Fibroblast of pulmonary artery (primary cell): Measurements from ENCODE around the gene PXYLP1.

Experiments used
- DNase-seq: peaks from one replicate; pipeline ENCODE4 v3.0.0-alpha.2; 2010; ENCODE audit warnings: low read depth
- H3K4me3 ChIP-seq: replicated peaks from 2 replicates; pipeline ENCODE4 v1.5.1; 2011; ENCODE audit warnings: low read depth, mild to moderate bottlenecking, control low read depth, low read length, moderate library complexity
- TF ChIP-seq, protein P1 (sequence below): IDR thresholded peaks from 2 replicates; pipeline ENCODE4 v1.5.1; 2011; ENCODE audit warnings: mild to moderate bottlenecking, control low read depth, low read length, inconsistent platforms; ENCODE audit errors: missing control alignments

Gene PXYLP1

DNA sequence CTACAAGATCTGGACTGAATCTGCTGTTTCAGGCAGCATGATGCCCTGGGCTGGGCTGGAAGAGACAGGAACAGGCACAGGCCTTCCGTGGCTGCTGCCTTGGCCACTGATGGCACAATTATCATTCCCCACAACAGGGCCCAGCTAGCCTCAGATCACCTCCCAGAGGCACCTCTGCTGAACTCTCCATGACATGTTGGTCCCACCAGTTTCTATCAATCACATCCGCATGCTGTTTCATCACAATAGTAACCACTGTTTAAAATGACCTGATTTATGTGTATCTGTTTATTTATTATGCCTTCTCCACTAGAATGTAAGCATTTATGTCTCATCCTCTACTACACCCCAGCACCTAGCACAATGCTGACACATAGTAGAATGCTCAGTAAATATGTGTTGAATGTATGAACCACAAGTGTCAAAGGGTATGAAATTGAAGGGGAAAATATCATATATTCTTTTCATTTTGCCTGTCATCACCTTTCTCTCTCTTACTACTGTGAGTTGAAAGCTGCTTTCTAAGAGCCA is 104.0 kb downstream of the PXYLP1 start:
- no peak overlapping the region for H3K4me3 ChIP-seq
- TF ChIP-seq, protein P1, sequence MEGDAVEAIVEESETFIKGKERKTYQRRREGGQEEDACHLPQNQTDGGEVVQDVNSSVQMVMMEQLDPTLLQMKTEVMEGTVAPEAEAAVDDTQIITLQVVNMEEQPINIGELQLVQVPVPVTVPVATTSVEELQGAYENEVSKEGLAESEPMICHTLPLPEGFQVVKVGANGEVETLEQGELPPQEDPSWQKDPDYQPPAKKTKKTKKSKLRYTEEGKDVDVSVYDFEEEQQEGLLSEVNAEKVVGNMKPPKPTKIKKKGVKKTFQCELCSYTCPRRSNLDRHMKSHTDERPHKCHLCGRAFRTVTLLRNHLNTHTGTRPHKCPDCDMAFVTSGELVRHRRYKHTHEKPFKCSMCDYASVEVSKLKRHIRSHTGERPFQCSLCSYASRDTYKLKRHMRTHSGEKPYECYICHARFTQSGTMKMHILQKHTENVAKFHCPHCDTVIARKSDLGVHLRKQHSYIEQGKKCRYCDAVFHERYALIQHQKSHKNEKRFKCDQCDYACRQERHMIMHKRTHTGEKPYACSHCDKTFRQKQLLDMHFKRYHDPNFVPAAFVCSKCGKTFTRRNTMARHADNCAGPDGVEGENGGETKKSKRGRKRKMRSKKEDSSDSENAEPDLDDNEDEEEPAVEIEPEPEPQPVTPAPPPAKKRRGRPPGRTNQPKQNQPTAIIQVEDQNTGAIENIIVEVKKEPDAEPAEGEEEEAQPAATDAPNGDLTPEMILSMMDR = no peak
- no peak for DNase-seq

DNA sequence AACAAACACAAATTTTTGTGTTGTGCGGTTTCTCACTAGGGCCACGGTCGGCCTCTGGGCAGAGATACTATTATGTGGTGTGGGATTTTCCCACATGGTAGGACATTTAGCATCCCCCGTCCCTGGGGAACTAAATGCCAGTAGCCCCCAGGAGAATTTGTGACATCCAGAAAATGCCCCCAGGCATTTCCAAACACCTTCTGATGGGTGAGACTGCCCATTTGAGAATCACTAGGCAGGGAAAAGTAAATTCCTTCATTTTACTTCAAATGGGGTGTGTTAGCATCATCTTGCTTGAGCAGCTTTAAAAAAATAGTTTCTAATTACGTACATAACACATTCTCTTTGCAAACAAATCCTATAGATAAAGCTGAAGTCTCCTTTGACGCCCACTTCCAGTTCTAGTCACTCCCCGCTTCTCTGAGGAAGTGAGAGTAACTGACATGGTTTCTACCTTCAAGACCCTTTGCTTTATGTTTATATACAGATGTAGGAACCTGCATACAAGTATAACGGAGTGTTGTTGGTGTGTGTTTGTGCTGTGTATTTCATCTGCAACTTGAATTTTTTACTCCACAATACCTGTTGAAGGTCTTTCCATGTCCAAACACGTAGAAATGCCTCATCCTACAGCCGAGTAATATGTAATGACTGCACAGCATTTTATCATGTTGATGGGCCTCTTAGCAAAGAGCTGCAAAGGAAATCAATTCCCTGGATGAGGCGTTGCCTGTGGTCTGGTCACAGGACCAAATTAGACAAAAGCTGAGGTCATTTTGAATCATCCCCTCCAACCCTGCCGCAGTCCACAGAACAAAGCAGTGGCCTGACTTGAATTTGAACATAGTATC is 105.3 kb downstream of the PXYLP1 start:
- DNase-seq = peak; percentile 93
- H3K4me3 ChIP-seq = no peak overlapping the region

DNA sequence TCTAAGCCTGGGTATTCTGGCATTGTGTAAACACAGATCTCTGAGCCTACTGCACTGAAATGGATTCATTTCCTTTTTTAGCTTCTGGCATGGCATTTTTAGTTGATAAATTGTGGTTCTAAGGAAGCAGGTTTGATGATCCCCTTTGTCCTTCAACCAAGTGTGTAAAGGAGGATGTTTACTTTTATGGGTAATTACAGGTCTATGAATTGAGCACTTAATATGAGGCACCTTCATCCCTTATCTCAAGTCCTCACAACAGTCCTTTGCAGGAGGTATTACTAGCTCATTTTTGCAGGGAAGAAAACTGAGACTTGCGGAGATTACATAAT is 105.9 kb downstream of the PXYLP1 start:
- TF ChIP-seq, protein P1 = no peak
- DNase-seq = no peak

More for the DNA sequence above, 105.3 kb downstream of the PXYLP1 start:
- TF ChIP-seq, protein P1 = no peak

DNA sequence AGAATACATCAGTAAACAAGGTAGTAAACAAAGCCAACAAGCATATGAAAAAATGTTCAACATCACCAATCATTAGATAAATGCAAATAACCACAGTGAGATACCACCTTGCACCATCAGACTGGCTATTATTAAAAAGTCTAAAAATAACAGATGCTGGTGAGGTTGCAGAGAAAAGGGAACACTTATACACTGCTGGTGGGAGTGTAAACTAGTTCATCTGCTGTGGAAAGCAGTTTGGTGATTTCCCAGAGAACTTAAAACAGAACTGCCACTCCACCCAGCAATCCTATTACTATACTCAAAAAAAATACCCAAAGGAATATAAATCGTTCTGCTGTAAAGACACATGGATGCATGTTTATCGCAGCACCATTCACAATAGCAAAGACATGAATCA is 106.4 kb downstream of the PXYLP1 start:
- DNase-seq = no peak
- TF ChIP-seq, protein P1 = no peak
- H3K4me3 ChIP-seq = no peak overlapping the region

More for the DNA sequence above, 105.9 kb downstream of the PXYLP1 start:
- H3K4me3 ChIP-seq = no peak overlapping the region

DNA sequence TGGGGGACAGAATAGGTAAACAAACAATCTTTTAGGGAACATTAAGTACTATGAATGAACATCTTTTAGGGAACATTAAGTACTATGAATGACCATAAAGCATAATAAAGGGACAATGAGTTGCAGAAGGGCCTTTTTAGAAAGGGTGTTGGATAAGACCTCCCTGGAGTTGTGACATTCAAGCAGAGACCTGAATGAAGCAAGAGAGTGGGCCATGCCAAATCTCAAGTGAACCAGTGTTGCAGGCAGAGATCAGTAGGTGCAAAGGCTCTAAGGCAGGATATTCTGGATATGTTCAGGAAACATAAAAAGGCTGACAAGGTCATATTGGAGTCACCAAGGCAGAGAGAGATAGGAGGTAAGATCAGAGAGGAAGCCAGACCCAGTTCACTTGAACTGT is 107.3 kb downstream of the PXYLP1 start:
- H3K4me3 ChIP-seq = no peak overlapping the region
- DNase-seq = no peak
- TF ChIP-seq, protein P1 = no peak

GRCh38 chr3:141341536-141341935 is 109.9 kb downstream of the PXYLP1 start:
- H3K4me3 ChIP-seq = no peak overlapping the region
- no peak for DNase-seq
- TF ChIP-seq, protein P1 = no peak
